ENCODE results near the gene RBM20. TPM values are rescaled to one million over a fixed set of nuclear protein-coding genes. Genes with fewer than 3 reads are reported as not detected.
"Not testable (repeated sequence)": the region's sequence is repeated elsewhere in the genome, so short reads cannot be mapped to it uniquely, and the experiment has no call there.

The RBM20 gene
- total and polyA plus RNA-seq, 7 experiments from 2014 or later, result 0.16 to 1.7 (median 0.37) TPM; not detected in 1

DNA sequence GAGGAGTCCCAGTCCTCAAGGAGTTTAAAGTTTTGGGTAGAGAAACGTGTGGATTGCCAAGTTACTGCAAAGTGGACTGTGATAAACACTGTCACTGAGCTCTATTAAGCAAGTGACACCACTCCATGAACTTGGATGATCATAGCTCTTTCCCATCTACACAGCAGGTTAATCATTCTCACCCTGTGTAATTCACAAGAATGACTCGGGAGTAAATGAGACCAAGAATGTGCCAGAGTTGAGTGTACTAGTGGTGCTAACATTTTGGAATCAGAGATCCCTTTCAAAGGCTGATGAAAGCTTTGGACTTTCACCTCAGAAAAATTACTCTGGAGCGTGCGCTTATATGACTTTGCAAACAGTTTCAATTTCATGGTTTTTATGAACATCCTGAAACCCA lies 80.8 kb downstream of the RBM20 start:
- H3K9me3 Mint-ChIP-seq, result peaks cover 0 to 2% (median 0%) of the 10 kb centered on the region in 11 donors
- H3K27ac ChIP-seq (ENCODE audit: low read depth, low read length), result peak overlapping the region; percentile 61
- H3K9me3 ChIP-seq (ENCODE audit: control insufficient read depth in 2 of 3, low read length in 3 of 3), result no peaks in the 10 kb centered on the region
- H3K36me3 ChIP-seq (ENCODE audit: control insufficient read depth in 2 of 3, insufficient read depth in 3 of 3, low read length in 3 of 3), result no peaks in the 10 kb centered on the region
- H3K27me3 Mint-ChIP-seq, result peaks cover 0 to 2% (median 0%) of the 10 kb centered on the region in 5 donors
- ATAC-seq, result no peak
- CTCF ChIA-PET, result no interaction called here
- H3K4me3 Mint-ChIP-seq, result peak overlapping the region in 7 of 10 donors; percentile 4 to 81 (median 77)
- peak overlapping the region; percentile 14 for H3K4me3 ChIP-seq (ENCODE audit: low read length)
- peaks cover 14 to 34% of the 10 kb centered on the region in 2 donors for H3K4me1 ChIP-seq (ENCODE audit: control insufficient read depth in 2 of 2, insufficient read depth in 2 of 2, low read length in 2 of 2)
- no peaks in the 10 kb centered on the region for H3K36me3 Mint-ChIP-seq
- H3K27me3 ChIP-seq (ENCODE audit: control insufficient read depth in 2 of 2, insufficient read depth in 2 of 2, low read length in 2 of 2), result no peaks in the 10 kb centered on the region
- intact Hi-C loops (cut with micrococcal nuclease), result loop anchor here in 1 of 2 donors (1.0 kb wide), 2 partner anchors 19 to 53 kb away; no protein-coding TSS in a partner anchor
- POLR2A ChIA-PET, result interaction anchor here (0.7 kb wide), 1 partner anchor 20 kb away, joined by 4 read pairs; no protein-coding TSS in a partner anchor
- H3K27ac Mint-ChIP-seq, result peak overlapping the region in 8 of 9 donors; percentile 69 to 96 (median 88)
- DNase-seq, result no peak
- peaks cover 25 to 56% (median 44%) of the 10 kb centered on the region in 7 donors for H3K4me1 Mint-ChIP-seq

DNA sequence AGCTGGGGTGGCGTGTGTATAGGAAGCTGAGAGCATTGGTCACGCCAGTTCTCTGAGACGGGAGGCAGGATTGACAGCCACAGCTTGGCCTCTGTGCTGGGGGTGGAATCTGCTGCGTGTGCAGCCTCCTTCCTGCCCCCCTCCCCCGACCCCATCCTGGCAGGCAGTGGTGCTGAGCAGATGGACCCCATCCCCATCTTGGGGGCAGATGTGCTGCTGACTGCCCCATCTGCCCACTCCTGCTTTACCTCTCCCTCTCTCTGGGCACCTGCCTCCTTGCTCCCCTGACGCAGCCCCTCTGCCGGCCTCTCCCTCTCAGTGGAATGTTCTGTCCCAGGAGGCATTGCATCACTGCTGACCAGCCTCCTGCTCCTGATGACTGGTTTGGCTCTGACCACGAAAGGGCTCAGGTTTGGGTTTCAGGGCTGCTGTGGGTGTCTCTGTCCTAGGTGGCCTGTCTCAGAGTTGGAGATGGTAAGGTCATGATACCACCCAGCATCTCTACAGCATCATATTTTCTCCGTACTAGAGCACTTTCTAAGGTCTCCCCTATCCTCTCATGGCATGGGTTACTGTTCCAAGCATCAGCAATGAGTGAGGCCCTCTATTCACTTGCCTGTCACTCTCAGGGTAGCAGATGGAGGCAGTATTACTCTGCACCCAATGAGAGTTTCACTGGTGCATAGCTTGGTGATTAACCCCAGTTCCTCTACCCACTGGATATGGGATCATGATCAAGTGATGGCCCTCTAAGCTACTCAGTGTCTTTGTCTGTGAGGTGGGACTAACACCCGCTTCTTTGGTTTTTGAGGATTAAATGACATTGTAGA lies 81.9 kb downstream of the RBM20 start:
- H3K4me1 ChIP-seq (ENCODE audit: control insufficient read depth in 2 of 2, insufficient read depth in 2 of 2, low read length in 2 of 2), result peaks cover 14 to 34% of the 10 kb centered on the region in 2 donors
- Mint-ChIP-seq H3K27me3 (peaks cover 0 to 3% (median 0%) of the 10 kb centered on the region in 5 donors), H3K4me3 (peak overlapping the region in 7 of 10 donors; percentile 16 to 80 (median 40)), H3K9me3 (peaks cover 0 to 2% (median 0%) of the 10 kb centered on the region in 11 donors), H3K36me3 (no peaks in the 10 kb centered on the region), H3K4me1 (peaks cover 22 to 54% (median 43%) of the 10 kb centered on the region in 7 donors), H3K27ac (peak overlapping the region in 6 of 9 donors; percentile 50 to 85 (median 72))
- no peak overlapping the region for H3K27ac ChIP-seq (ENCODE audit: low read depth, low read length)
- no peak for ATAC-seq
- intact Hi-C loops (cut with micrococcal nuclease), result loop anchor here in 1 of 2 donors (1.0 kb wide), 1 partner anchor 18 kb away; no protein-coding TSS in a partner anchor
- H3K27me3 ChIP-seq (ENCODE audit: control insufficient read depth in 2 of 2, insufficient read depth in 2 of 2, low read length in 2 of 2), result no peaks in the 10 kb centered on the region
- no peak overlapping the region for H3K4me3 ChIP-seq (ENCODE audit: low read length)
- no peaks in the 10 kb centered on the region for H3K36me3 ChIP-seq (ENCODE audit: control insufficient read depth in 2 of 3, insufficient read depth in 3 of 3, low read length in 3 of 3)
- no peak for DNase-seq
- no peaks in the 10 kb centered on the region for H3K9me3 ChIP-seq (ENCODE audit: control insufficient read depth in 2 of 3, low read length in 3 of 3)
- CTCF ChIA-PET, result no interaction called here
- POLR2A ChIA-PET, result no interaction called here

DNA sequence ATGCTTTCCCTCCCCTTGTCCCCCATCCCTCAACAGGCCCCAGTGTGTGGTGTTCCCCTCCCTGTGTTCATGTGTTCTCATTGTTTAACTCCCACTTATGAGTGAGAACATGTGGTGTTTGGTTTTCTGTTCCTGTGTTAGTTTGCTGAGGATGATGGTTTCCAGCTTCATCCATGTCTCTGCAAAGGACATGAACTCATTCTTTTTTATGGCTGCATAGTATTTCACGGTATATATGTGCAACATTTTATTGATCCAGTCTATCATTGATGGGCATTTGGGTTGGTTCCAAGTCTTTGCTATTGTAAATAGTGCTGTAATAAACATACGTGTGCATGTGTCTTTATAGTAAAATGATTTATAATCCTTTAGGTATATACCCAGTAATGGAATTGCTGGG lies 83.6 kb downstream of the RBM20 start:
- H3K4me3 ChIP-seq (ENCODE audit: low read length); POLR2A ChIA-PET; CTCF ChIA-PET; H3K36me3 Mint-ChIP-seq; H3K9me3 ChIP-seq (ENCODE audit: control insufficient read depth in 2 of 3, low read length in 3 of 3); H3K4me3 Mint-ChIP-seq; ATAC-seq; intact Hi-C loops (cut with micrococcal nuclease); H3K9me3 Mint-ChIP-seq; H3K27ac ChIP-seq (ENCODE audit: low read depth, low read length); DNase-seq; H3K27ac Mint-ChIP-seq; H3K36me3 ChIP-seq (ENCODE audit: control insufficient read depth in 2 of 3, insufficient read depth in 3 of 3, low read length in 3 of 3); H3K27me3 ChIP-seq (ENCODE audit: control insufficient read depth in 2 of 2, insufficient read depth in 2 of 2, low read length in 2 of 2): not testable (repeated sequence)
- peaks cover 14 to 34% of the 10 kb centered on the region in 2 donors for H3K4me1 ChIP-seq (ENCODE audit: control insufficient read depth in 2 of 2, insufficient read depth in 2 of 2, low read length in 2 of 2)
- H3K4me1 Mint-ChIP-seq, result peaks cover 13 to 39% (median 34%) of the 10 kb centered on the region in 7 donors
- peaks cover 0 to 20% (median 0%) of the 10 kb centered on the region in 5 donors for H3K27me3 Mint-ChIP-seq

DNA sequence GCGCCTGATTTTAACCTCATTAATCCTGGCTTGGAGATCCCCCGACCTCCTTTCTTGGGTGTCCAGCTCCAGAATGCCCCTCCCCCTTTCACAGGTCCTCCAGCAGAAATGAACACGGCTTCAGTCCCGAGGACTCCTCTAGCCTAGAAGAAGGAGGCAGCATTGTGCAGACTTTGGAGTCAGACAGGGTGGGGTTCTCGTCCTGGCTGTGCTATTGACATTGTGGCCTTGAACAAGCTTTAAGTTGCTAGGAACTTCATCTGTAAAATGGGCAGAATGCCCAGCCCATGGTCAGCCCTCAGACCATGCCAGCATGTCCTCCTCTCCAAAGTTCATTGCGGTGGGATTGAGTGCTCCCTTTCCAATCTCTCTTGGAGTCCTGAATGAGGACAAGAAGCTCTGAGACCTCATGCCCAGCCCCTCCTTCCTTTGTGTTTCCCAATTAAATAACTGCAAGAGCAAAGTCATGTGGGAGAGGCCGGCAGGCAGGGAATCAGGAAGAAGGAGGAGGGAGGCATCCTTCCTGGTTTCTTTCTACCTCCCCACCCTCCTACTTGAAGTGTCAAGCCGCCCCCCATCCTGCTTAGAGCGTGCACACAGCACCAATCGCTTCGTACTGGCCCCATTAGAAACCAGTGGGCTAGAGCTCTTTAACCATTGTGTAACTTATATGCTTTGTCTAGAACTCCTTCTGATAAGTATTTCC lies 86.4 kb downstream of the RBM20 start:
- Mint-ChIP-seq H3K27ac (no peak overlapping the region), H3K4me3 (no peak overlapping the region), H3K4me1 (peaks cover 10 to 30% (median 18%) of the 10 kb centered on the region in 7 donors), H3K9me3 (peaks cover 0 to 2% (median 0%) of the 10 kb centered on the region in 11 donors), H3K27me3 (peaks cover 0 to 41% (median 4%) of the 10 kb centered on the region in 5 donors), H3K36me3 (no peaks in the 10 kb centered on the region)
- POLR2A ChIA-PET, result interaction anchor here (0.6 kb wide), 1 partner anchor 142 kb away, joined by 3 read pairs; no protein-coding TSS in a partner anchor
- Histone ChIP-seq H3K27ac (ENCODE audit: low read depth, low read length) (no peak overlapping the region), H3K4me3 (ENCODE audit: low read length) (no peak overlapping the region), H3K27me3 (ENCODE audit: control insufficient read depth in 2 of 2, insufficient read depth in 2 of 2, low read length in 2 of 2) (no peaks in the 10 kb centered on the region), H3K9me3 (ENCODE audit: control insufficient read depth in 2 of 3, low read length in 3 of 3) (no peaks in the 10 kb centered on the region), H3K4me1 (ENCODE audit: control insufficient read depth in 2 of 2, insufficient read depth in 2 of 2, low read length in 2 of 2) (peaks cover 0 to 10% of the 10 kb centered on the region in 2 donors), H3K36me3 (ENCODE audit: control insufficient read depth in 2 of 3, insufficient read depth in 3 of 3, low read length in 3 of 3) (no peaks in the 10 kb centered on the region)
- ATAC-seq (no peak), DNase-seq (no peak)
- CTCF ChIA-PET, result interaction anchor here (0.5 kb wide), 1 partner anchor 126 kb away, joined by 3 read pairs; no protein-coding TSS in a partner anchor
- intact Hi-C loops (cut with micrococcal nuclease), result no loop called here

DNA sequence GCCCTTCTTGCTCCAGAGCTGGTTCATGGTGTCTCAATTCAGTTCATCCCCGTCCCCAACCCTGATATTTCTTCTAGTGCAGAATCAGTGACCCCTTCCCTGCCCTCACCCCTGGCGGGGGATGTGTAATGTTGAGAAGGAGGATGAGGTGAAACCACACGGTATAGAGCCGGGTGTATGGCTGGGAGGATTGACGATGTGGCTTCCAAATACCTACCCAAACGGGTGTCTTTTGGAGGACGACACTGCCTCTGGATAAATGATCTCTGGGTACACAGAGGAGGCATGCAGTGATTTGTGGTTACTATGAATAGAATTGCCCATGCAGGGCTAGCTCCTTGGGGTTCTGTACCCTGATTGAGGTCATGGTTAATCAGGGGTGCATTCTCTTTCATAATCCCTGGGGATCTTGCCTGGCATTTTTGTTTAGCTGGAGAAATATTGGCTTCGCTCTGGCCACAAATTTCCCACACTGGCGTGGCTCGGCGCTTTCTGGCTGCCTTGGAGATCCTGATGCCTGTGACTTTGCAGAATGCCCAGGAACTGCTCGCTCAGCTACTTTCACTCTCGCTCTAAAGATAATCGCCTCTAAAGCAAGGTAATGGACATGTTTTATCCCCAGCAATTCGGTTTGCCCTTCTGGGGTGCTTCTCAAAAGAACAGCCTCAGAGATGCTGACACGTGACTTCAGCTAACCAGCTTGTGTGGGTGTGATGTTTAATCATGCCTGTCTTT lies 89.2 kb downstream of the RBM20 start:
- H3K9me3 ChIP-seq (ENCODE audit: control insufficient read depth in 2 of 3, low read length in 3 of 3), result no peaks in the 10 kb centered on the region
- Mint-ChIP-seq H3K27me3 (peaks cover 0 to 50% (median 4%) of the 10 kb centered on the region in 5 donors), H3K9me3 (peaks cover 0 to 2% (median 0%) of the 10 kb centered on the region in 11 donors), H3K36me3 (no peaks in the 10 kb centered on the region), H3K27ac (no peak overlapping the region), H3K4me1 (peaks cover 4 to 15% (median 7%) of the 10 kb centered on the region in 7 donors), H3K4me3 (peak overlapping the region in 7 of 10 donors; percentile 14 to 62 (median 46))
- no peaks in the 10 kb centered on the region for H3K4me1 ChIP-seq (ENCODE audit: control insufficient read depth in 2 of 2, insufficient read depth in 2 of 2, low read length in 2 of 2)
- CTCF ChIA-PET, result no interaction called here
- POLR2A ChIA-PET, result no interaction called here
- DNase-seq (no peak), ATAC-seq (peak; percentile 24)
- intact Hi-C loops (cut with micrococcal nuclease), result no loop called here
- H3K4me3 ChIP-seq (ENCODE audit: low read length), result no peak overlapping the region
- no peaks in the 10 kb centered on the region for H3K36me3 ChIP-seq (ENCODE audit: control insufficient read depth in 2 of 3, insufficient read depth in 3 of 3, low read length in 3 of 3)
- no peaks in the 10 kb centered on the region for H3K27me3 ChIP-seq (ENCODE audit: control insufficient read depth in 2 of 2, insufficient read depth in 2 of 2, low read length in 2 of 2)
- H3K27ac ChIP-seq (ENCODE audit: low read depth, low read length), result no peak overlapping the region

DNA sequence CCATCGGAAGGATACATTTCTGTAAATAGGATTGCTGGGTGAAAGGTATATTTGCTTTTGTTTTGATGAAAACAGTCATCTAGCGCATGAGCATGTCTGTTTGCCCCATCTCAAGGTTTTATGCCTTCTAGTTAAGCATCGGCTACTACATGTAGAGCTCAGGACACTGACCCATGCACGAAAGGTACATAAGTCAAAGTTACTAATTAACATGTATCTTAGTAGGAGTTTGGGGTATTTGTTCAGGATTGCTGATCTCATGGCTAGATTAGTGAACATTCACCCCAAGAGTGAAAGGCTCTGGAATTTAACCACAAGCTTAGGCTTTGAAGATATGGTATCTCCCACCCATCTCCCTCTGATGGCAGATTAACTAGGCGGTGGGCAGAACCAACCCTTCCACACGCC lies 91.5 kb downstream of the RBM20 start:
- ChIA-PET CTCF (no interaction called here), POLR2A (no interaction called here)
- peaks cover 0 to 13% of the 10 kb centered on the region in 2 donors for H3K4me1 ChIP-seq (ENCODE audit: control insufficient read depth in 2 of 2, insufficient read depth in 2 of 2, low read length in 2 of 2)

More for the DNA sequence above, 91.5 kb downstream of the RBM20 start:
- Mint-ChIP-seq H3K4me3 (no peak overlapping the region), H3K36me3 (peaks cover 0 to 1% (median 0%) of the 10 kb centered on the region in 5 donors), H3K27ac (no peak overlapping the region), H3K9me3 (peaks cover 0 to 1% (median 0%) of the 10 kb centered on the region in 11 donors), H3K27me3 (peaks cover 0 to 50% (median 4%) of the 10 kb centered on the region in 5 donors), H3K4me1 (peaks cover 14 to 36% (median 24%) of the 10 kb centered on the region in 7 donors)
- H3K9me3 ChIP-seq (ENCODE audit: control insufficient read depth in 2 of 3, low read length in 3 of 3), result no peaks in the 10 kb centered on the region
- intact Hi-C loops (cut with micrococcal nuclease), result no loop called here
- H3K36me3 ChIP-seq (ENCODE audit: control insufficient read depth in 2 of 3, insufficient read depth in 3 of 3, low read length in 3 of 3), result no peaks in the 10 kb centered on the region
- no peak for ATAC-seq
- H3K27ac ChIP-seq (ENCODE audit: low read depth, low read length), result no peak overlapping the region
- no peak overlapping the region for H3K4me3 ChIP-seq (ENCODE audit: low read length)
- H3K27me3 ChIP-seq (ENCODE audit: control insufficient read depth in 2 of 2, insufficient read depth in 2 of 2, low read length in 2 of 2), result no peaks in the 10 kb centered on the region
- DNase-seq, result no peak
